Spinal cord (tissue), 10 donors: ENCODE results near the gene MRPS10. TPM values are rescaled to one million over a fixed set of nuclear protein-coding genes. Genes with fewer than 3 reads are reported as not detected.

ENCODE experiments used
- DNase-seq, 6 donors: peaks; one replicate each; pipeline versions ENCODE4 v3.0.0 to v3.0.0-alpha.2; 2013 to 2015; ENCODE audit warnings: low spot score in 6 of 6, low read depth in 4 of 6
- H3K27ac ChIP-seq: one replicate; pipeline ENCODE4 v1.5.1; 2013; ENCODE audit warnings: low read depth, low read length, control low read depth
- H3K27me3 ChIP-seq: one replicate; pipeline ENCODE4 v1.6.1; 2013; ENCODE audit warnings: low read length; ENCODE audit not compliant: control insufficient read depth, insufficient read depth
- H3K36me3 ChIP-seq: one replicate; pipeline ENCODE4 v1.6.1; 2013; ENCODE audit warnings: low read length; ENCODE audit not compliant: control insufficient read depth, insufficient read depth
- H3K4me1 ChIP-seq: one replicate; pipeline ENCODE4 v1.6.1; 2013; ENCODE audit warnings: low read length; ENCODE audit not compliant: control insufficient read depth, insufficient read depth
- H3K4me3 ChIP-seq: one replicate; pipeline ENCODE4 v1.5.1; 2013; ENCODE audit warnings: low read depth, low read length, control low read depth
- H3K9me3 ChIP-seq: one replicate; pipeline ENCODE4 v1.6.1; 2013; ENCODE audit warnings: low read length; ENCODE audit not compliant: control insufficient read depth, insufficient read depth
- WGBS: methylation state at CpG from one replicate; pipeline ENCODE4 v1.1.5; 2013; ENCODE audit warnings: missing lambda C conversion rate; ENCODE audit not compliant: insufficient coverage; 5-methylcytosine and 5-hydroxymethylcytosine counted together
- polyA plus RNA-seq, 2 donors: library from polyadenylated mRNA; unstranded; fragments of 120-200 nt; gene quantifications; one replicate each; pipeline ENCODE4 v1.2.1, GENCODE V29; 2013; ENCODE audit not compliant: insufficient read length in 2 of 2
- total RNA-seq, 2 donors: library from RNA; depleted of rRNA in 1 of 2; stranded (reverse); fragments of 120-200 nt in 1 of 2; fragments of >200 nt in 1 of 2; gene quantifications; one replicate each; pipeline versions ENCODE4 v1.2.3 to v1.2.4, GENCODE V29; 2013 to 2014
- donor health status: healthy.

Gene MRPS10
- total and polyA plus RNA-seq, 4 donors = 28.8 to 45.3 (median 30.0) TPM

DNA sequence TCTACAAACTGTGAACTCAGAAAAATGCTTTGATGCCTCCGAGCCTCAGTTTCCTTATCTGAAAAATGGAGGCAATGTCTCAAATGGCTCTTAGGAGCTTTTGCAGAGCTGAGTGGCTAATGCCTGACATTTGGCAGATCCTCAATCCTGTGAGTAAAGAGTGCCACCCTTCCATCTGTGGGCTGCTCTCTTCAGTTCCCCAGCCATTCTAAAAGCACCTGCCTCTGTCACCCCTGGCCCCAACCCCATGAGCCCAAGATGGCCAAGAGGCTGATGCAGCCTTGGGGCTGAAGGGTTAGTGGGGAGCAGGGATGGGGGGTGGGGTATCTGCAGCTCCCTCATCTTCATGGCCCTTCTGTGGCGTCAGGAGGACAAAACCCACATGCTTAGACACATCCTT, 59.0 kb downstream of the MRPS10 start:
- Histone ChIP-seq H3K27ac (no peak overlapping the region), H3K4me3 (no peak overlapping the region), H3K9me3 (no peaks in the 10 kb centered on the region), H3K4me1 (peaks cover 4% of the 10 kb centered on the region), H3K27me3 (peaks cover 4% of the 10 kb centered on the region), H3K36me3 (no peaks in the 10 kb centered on the region)
- no peak for DNase-seq
- WGBS = 100% methylated on average over 1 of the region's 2 CpGs

- H3K27ac ChIP-seq = no peak overlapping the region
- no peaks in the 10 kb centered on the region for H3K36me3 ChIP-seq
- no peak for DNase-seq
- no peaks in the 10 kb centered on the region for H3K9me3 ChIP-seq
- peaks cover 4% of the 10 kb centered on the region for H3K4me1 ChIP-seq
- H3K4me3 ChIP-seq = no peak overlapping the region
- 68% methylated on average over 2 of the region's 2 CpGs for WGBS
- H3K27me3 ChIP-seq = peaks cover 4% of the 10 kb centered on the region
These were observed 59.6 kb downstream of the MRPS10 start for GRCh38 chr6:42158011-42158410.

Other genes starting within 250 kb of the MRPS10 start
- gene TAF8, start 167.3 kb downstream of the MRPS10 start, total RNA-seq = 10 to 100 TPM; 11.2 to 17.9 TPM
- 10 to 100 TPM; 10.5 to 15.4 TPM for gene TAF8, start 167.3 kb downstream of the MRPS10 start, polyA plus RNA-seq
- gene C6orf132, start 75.2 kb downstream of the MRPS10 start, total RNA-seq = under 1 TPM; 0.10 to 0.28 TPM
- under 1 TPM; 0.19 to 0.23 TPM for gene C6orf132, start 75.2 kb downstream of the MRPS10 start, polyA plus RNA-seq
- 1 to 10 TPM; 1.5 to 1.9 TPM for gene GUCA1A, start 44.5 kb downstream of the MRPS10 start, total RNA-seq
- gene GUCA1A, start 44.5 kb downstream of the MRPS10 start, polyA plus RNA-seq = 1 to 10 TPM; 4.3 to 5.8 TPM
- gene GUCA1B, start 22.9 kb downstream of the MRPS10 start, total RNA-seq = 1 to 10 TPM in 1 of 2 donors, under 1 TPM in 1; 0.55 to 1.3 TPM
- 1 to 10 TPM; 2.5 to 3.9 TPM for gene GUCA1B, start 22.9 kb downstream of the MRPS10 start, polyA plus RNA-seq
- gene TRERF1, start 234.1 kb upstream of the MRPS10 start, total RNA-seq = 1 to 10 TPM; 4.8 to 6.0 TPM
- gene TRERF1, start 234.1 kb upstream of the MRPS10 start, polyA plus RNA-seq = 1 to 10 TPM; 8.9 to 9.4 TPM